K562 (cell line): ENCODE results near the gene TRMT1. TPM values are rescaled to one million over a fixed set of nuclear protein-coding genes. Genes with fewer than 3 reads are reported as not detected.
A peak's percentile ranks its signal among the peaks of the same experiment; 100 is the strongest.

Experiments
- BRF1 ChIP-seq: IDR thresholded peaks from 3 replicates; pipeline ENCODE4 v1.6.1; 2011; ENCODE audit warnings: borderline replicate concordance, mild to moderate bottlenecking; ENCODE audit not compliant: insufficient read length; ENCODE audit errors: extremely low read depth
- CTCFL ChIP-seq: IDR thresholded peaks from 2 replicates; pipeline ENCODE4 v1.6.1; 2011; ENCODE audit warnings: borderline replicate concordance, low read depth, mild to moderate bottlenecking, moderate library complexity, low read length; ENCODE audit not compliant: insufficient read depth, poor library complexity, severe bottlenecking
- EP400 ChIP-seq: fragments of 450-650 bp; IDR thresholded peaks from 2 replicates; pipeline ENCODE4 v1.6.1; 2017; ENCODE audit warnings: antibody characterized with exemption, mild to moderate bottlenecking, moderate library complexity
- HDAC8 ChIP-seq: fragments of 450-650 bp; IDR thresholded peaks from 2 replicates; pipeline ENCODE4 v1.6.1; 2016; ENCODE audit warnings: mild to moderate bottlenecking, missing genetic modification characterization, moderate library complexity, missing compliant biosample characterization
- HNRNPL ChIP-seq: fragments of 200-400 bp; formaldehyde crosslinking; IDR thresholded peaks from 2 replicates; pipeline ENCODE4 v1.6.1; 2017; ENCODE audit warnings: low read depth, mild to moderate bottlenecking, low read length
- MNT ChIP-seq, 2 experiments: fragments of 450-650 bp; conservative IDR thresholded peaks; 2 replicates each; pipeline ENCODE4 v1.6.1; 2017; ENCODE audit warnings: mild to moderate bottlenecking in 2 of 2, moderate library complexity in 2 of 2
- NFYB ChIP-seq: IDR thresholded peaks from 2 replicates; pipeline ENCODE4 v1.6.1; 2011; ENCODE audit warnings: mild to moderate bottlenecking, moderate library complexity; ENCODE audit not compliant: insufficient read length; ENCODE audit errors: extremely low read depth
- OTX1 ChIP-seq: fragments of 450-650 bp; formaldehyde crosslinking; IDR thresholded peaks from 2 replicates; pipeline ENCODE4 v1.4.0; 2022; ENCODE audit warnings: mild to moderate bottlenecking
- PCBP2 ChIP-seq: fragments of 200-400 bp; formaldehyde crosslinking; IDR thresholded peaks from 2 replicates; pipeline ENCODE4 v1.6.1; 2018; ENCODE audit warnings: low read length, low read depth, mild to moderate bottlenecking, moderate library complexity; ENCODE audit not compliant: poor library complexity, severe bottlenecking
- PHF8 ChIP-seq: fragments of 200-600 bp; sonication (generic); IDR thresholded peaks from 2 replicates; pipeline ENCODE4 v1.6.1; 2012; ENCODE audit warnings: mixed run types, mild to moderate bottlenecking, inconsistent platforms, low read length, moderate library complexity, borderline replicate concordance
- RFX7 ChIP-seq: fragments of 250-450 bp; sonication (Bioruptor Pico); IDR thresholded peaks from 2 replicates; pipeline ENCODE4 v1.5.1; 2021; ENCODE audit warnings: mild to moderate bottlenecking
- SMARCE1 ChIP-seq: fragments of 450-650 bp; IDR thresholded peaks from 2 replicates; pipeline ENCODE4 v1.7.1; 2016; ENCODE audit warnings: mild to moderate bottlenecking
- SRF ChIP-seq, 2 experiments: fragments of 250-450, 450-650 bp in 1 of 2; sonication (Bioruptor Pico) in 1 of 2; sonication (generic) in 1 of 2; formaldehyde crosslinking; IDR thresholded peaks; 2 replicates each; pipeline versions ENCODE4 v1.5.0 to v1.5.1; 2020 to 2022; ENCODE audit warnings: mild to moderate bottlenecking in 1 of 2, missing genetic modification reagents in 1 of 2
- TAF1 ChIP-seq: IDR thresholded peaks from 2 replicates; pipeline ENCODE4 v1.6.1; 2011; ENCODE audit warnings: mild to moderate bottlenecking, low read length, moderate library complexity; ENCODE audit not compliant: insufficient read depth, control insufficient read depth, severe bottlenecking; ENCODE audit errors: extremely low read depth
- TAL1 ChIP-seq: fragments of 450-650 bp; IDR thresholded peaks from 2 replicates; pipeline ENCODE4 v1.6.1; 2016; ENCODE audit warnings: mild to moderate bottlenecking
- WHSC1 ChIP-seq: IDR thresholded peaks from one replicate; pipeline ENCODE4 v1.6.1; 2012; ENCODE audit warnings: low read length, control low read depth, inconsistent platforms
- XRCC3 ChIP-seq: fragments of 450-650 bp; IDR thresholded peaks from 2 replicates; pipeline ENCODE4 v1.6.1; 2017; ENCODE audit warnings: mild to moderate bottlenecking, moderate library complexity
- ZFP30 ChIP-seq: fragments of 250-450 bp; sonication (Bioruptor Pico); IDR thresholded peaks from 2 replicates; pipeline ENCODE4 v1.8.0; 2022; ENCODE audit warnings: moderate library complexity, mild to moderate bottlenecking, inconsistent platforms, borderline replicate concordance
- ZNF282 ChIP-seq: sonication (generic); formaldehyde crosslinking; IDR thresholded peaks from 2 replicates; pipeline ENCODE4 v1.8.1; 2023; ENCODE audit warnings: missing genetic modification reagents
- ZNF347 ChIP-seq: fragments of 450-650 bp; formaldehyde crosslinking; IDR thresholded peaks from 2 replicates; pipeline ENCODE4 v1.4.0; 2020; ENCODE audit warnings: low read depth, mild to moderate bottlenecking, moderate library complexity
- ZNF512 ChIP-seq: IDR thresholded peaks from 2 replicates; pipeline ENCODE4 v1.6.1; 2016; ENCODE audit warnings: missing genetic modification characterization, missing compliant biosample characterization
- ZNF589 ChIP-seq: fragments of 200-800 bp; sonication (Bioruptor generic); IDR thresholded peaks from 2 replicates; pipeline ENCODE4 v1.6.1; 2016; ENCODE audit warnings: low read depth, missing genetic modification characterization, missing compliant biosample characterization
- ZNF707 ChIP-seq: fragments of 250-450 bp; sonication (Bioruptor Pico); conservative IDR thresholded peaks from 2 replicates; pipeline ENCODE4 v1.8.0; 2022; ENCODE audit warnings: inconsistent platforms, mild to moderate bottlenecking, moderate library complexity
- ZNF77 ChIP-seq: fragments of 250-450 bp; sonication (Bioruptor Pico); IDR thresholded peaks from 2 replicates; pipeline ENCODE4 v1.5.0; 2020
- ZNF780A ChIP-seq: fragments of 250-450 bp; sonication (Bioruptor Pico); IDR thresholded peaks from 2 replicates; pipeline ENCODE4 v1.5.0; 2021; ENCODE audit warnings: mild to moderate bottlenecking
- polyA plus RNA-seq, 8 experiments: library from polyadenylated mRNA; depleted of rRNA in 4 of 8; stranded (reverse) in 5 of 8; unstranded in 3 of 8; fragments of >200 nt; fragmentation: Nextera tagmentation in 2 of 8; fragmentation: Illumina TruSeq in 1 of 8; extraction: Ambion mirVana in 2 of 8; extraction: Trizol in 1 of 8; gene quantifications; 2 replicates each; pipeline versions ENCODE4 v1.2.1 to v1.2.3, GENCODE V29; 2011 to 2014; ENCODE audit warnings: inconsistent platforms in 1 of 8, missing spikeins in 1 of 8
- total RNA-seq, 7 experiments: library from RNA; depleted of rRNA in 6 of 7; stranded (reverse); fragments of >200 nt in 6 of 7; fragmentation: Illumina TruSeq in 2 of 7; extraction: Trizol in 2 of 7; gene quantifications; 2 replicates each; pipeline versions ENCODE4 v1.2.1 to v1.2.3, GENCODE V29; 2011 to 2021; ENCODE audit warnings: low replicate concordance in 1 of 7

TRMT1 gene
- total and polyA plus RNA-seq, 9 of the 15 experiments (the other 6 are each of a cell fraction or from before 2014, with no cell fraction given), result 5.8 to 158 (median 54.3) TPM

- TF ChIP-seq ZNF589 (CRISPR knock-in tag) (0 out of 2 replicates have a peak, but pooled peaks have one; percentile 40), ZNF77 (CRISPR knock-in tag) (no peak), ZNF512 (peak; percentile 37; the same call in 1 of the 2 replicates), WHSC1 (no peak), TAL1 (0 out of 2 replicates have a peak, but pooled peaks have one; percentile 2), ZNF780A (CRISPR knock-in tag) (no peak), ZNF282 (CRISPR knock-in tag) (no peak), ZFP30 (CRISPR knock-in tag) (no peak), HDAC8 (tag) (no peak), PHF8 (no peak), OTX1 (no peak), TAF1 (peak; percentile 7), CTCFL (no peak), ZNF347 (no peak), EP400 (no peak), RFX7 (CRISPR knock-in tag) (no peak), PCBP2 (no peak), XRCC3 (no peak), SMARCE1 (peak; percentile 31; the same call in 1 of the 2 replicates), NFYB (no peak), MNT (conservative IDR thresholded peaks at IDR 0.05) (no peak), BRF1 (no peak), HNRNPL (no peak), SRF (CRISPR knock-in tag; IDR thresholded peaks at IDR 0.05) (no peak), ZNF707 (no peak)
Measured at GRCh38 chr19:13117176-13117771, 734 bp upstream of the TRMT1 start (continued).
